Retinal pigment epithelial cell (primary cell): Measurements from ENCODE around the gene FMN1.
A peak's percentile ranks its signal among the peaks of the same experiment; 100 is the strongest.

Experiments
- DNase-seq: peaks from one replicate; pipeline ENCODE4 v3.0.0-alpha.2; 2010; ENCODE audit warnings: low read depth
- H3K4me3 ChIP-seq: 2 replicates; pipeline ENCODE4 v1.5.1; 2011; ENCODE audit warnings: mild to moderate bottlenecking, low read length, control low read depth, moderate library complexity
- TF ChIP-seq, protein P1 (sequence below): conservative IDR thresholded peaks from 2 replicates; pipeline ENCODE4 v1.5.1; 2011; ENCODE audit warnings: low read depth, low read length, control low read depth, inconsistent platforms

The FMN1 gene

DNA sequence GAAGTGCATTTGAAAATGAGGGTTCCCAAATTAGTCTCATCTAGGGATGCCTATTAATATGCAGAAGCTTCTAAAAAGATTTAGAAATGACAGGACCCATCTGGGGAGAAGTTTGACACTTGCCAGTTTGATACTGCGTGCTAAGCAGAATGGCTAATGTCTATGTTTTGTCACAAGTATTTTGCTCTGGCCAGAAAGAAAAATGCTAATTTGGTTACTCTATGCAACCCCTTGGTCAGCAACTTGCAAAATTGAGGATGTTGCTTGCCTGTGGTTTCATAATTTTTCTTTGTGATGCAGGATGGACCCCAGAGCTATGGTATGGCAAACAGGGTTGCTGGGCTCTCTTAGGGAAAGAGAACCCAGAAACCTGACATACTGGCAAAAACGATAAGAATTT lies 148.2 kb downstream of the FMN1 start:
- H3K4me3 ChIP-seq, result no peak overlapping the region
- DNase-seq, result no peak
- TF ChIP-seq, protein P1, sequence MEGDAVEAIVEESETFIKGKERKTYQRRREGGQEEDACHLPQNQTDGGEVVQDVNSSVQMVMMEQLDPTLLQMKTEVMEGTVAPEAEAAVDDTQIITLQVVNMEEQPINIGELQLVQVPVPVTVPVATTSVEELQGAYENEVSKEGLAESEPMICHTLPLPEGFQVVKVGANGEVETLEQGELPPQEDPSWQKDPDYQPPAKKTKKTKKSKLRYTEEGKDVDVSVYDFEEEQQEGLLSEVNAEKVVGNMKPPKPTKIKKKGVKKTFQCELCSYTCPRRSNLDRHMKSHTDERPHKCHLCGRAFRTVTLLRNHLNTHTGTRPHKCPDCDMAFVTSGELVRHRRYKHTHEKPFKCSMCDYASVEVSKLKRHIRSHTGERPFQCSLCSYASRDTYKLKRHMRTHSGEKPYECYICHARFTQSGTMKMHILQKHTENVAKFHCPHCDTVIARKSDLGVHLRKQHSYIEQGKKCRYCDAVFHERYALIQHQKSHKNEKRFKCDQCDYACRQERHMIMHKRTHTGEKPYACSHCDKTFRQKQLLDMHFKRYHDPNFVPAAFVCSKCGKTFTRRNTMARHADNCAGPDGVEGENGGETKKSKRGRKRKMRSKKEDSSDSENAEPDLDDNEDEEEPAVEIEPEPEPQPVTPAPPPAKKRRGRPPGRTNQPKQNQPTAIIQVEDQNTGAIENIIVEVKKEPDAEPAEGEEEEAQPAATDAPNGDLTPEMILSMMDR, result no peak

DNA sequence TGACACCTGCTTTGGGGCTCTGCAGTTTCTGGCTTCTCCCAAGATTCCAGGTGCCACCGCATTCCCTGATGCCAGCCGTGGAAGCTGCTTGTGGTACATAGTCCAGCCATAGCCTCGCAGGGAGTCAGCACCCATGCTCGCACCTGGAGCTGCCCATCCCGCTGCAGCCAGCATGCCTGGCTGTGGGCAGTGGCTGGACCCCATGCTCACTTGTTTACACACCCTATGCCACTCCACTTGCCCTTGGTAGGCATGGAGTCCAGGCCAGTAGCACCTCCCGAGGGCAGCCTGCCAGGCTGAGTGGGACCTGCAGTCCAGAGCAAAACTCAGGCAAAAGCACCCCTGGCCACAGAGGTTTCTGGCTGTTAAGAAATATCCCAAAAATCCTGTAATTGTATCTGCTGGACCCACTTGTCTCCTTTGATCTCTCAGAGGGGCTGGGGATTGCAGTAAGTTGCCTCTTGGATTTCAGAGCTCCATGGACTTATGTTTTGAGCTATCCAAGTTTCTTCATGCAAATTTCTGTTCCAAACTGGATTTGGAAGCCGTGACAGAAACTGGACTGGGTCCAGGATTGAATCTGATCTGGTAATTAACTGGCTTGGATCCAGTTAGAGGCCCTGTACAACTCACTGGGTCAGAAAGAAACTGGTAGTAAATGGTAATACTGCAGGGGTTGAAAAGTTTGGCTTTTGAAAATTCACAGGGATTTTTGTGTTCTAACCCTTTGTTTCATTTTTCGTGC lies 149.3 kb downstream of the FMN1 start:
- no peak overlapping the region for H3K4me3 ChIP-seq
- DNase-seq, result peak; percentile 59
- TF ChIP-seq, protein P1, result no peak

DNA sequence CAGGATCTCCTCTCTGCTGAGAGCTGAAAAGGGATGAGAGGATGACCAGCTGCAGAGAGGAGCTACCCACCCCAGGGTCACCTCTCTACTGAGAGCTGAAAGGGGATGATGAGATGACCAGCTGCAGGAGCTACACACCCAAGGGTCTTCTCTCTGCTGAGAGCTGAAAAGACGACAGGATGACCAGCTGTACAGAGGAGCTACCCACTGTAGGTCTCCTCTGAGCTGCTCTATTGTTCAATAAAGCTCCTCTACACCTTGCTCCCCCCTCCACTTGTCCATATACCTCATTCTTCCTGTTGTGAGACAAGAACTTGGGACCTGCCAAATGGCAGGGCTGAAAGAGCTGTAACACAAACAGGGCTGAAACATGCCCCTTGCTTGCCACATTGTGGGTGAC lies 149.9 kb downstream of the FMN1 start:
- TF ChIP-seq, protein P1, result no peak
- H3K4me3 ChIP-seq, result no peak overlapping the region
- no peak for DNase-seq

DNA sequence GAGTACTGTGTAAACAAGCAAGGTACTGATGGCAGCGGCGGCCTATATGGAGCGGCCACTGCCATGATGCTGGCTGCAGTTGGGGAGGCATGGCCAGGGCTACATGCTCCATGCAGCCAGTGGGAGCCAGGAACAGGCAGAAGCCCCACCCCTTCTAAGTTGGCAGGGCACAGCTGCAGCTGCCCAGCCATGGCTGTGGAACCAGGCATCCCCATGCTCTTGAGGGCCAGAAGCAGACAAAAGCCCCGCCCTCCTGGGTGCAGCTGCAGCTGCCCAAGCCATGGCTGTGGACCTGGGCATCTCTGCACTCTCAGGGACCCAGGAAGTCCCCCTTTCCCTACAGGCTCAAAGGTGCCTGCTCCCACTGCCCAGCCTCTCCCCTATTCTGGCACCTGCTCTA lies 150.9 kb downstream of the FMN1 start:
- TF ChIP-seq, protein P1, result no peak
- no peak overlapping the region for H3K4me3 ChIP-seq
- DNase-seq, result no peak

DNA sequence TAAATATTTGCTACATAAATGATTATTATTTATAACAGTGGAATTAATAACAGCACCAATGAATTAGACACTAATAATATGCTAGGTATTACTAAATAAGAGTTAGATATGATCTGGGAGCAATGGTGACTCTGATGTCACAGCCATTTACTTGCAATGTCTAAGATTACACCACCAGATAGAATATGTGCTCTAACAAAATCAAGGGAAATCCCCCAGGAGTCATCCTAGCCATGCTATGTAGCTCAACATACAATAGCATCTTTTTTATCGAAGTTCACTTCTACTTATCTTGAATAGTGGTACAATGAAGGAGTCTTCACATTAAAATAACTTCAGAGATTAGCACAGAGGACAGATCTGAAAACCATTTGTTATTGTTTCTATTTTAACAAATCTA lies 154.0 kb downstream of the FMN1 start:
- no peak for DNase-seq
- H3K4me3 ChIP-seq, result no peak overlapping the region
- TF ChIP-seq, protein P1, result no peak

DNA sequence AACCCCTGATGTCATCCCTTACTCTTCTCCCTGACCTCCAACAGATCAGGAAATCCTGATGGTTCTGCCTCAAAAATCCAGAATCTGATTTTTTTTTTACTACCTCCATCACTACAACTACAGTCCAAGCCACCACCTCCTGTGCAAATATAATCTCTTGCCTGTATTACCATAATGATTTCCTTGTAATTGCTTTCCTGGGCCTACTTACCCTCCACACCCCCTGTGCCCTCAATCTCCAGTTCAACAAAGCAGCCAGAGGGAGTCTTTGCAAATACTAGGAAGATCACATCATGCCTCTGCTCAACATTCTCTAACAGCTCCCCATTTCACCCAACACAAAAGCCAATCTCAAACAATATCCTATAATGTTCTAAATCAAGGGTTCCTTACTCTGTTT lies 159.9 kb downstream of the FMN1 start:
- DNase-seq, result no peak
- no peak overlapping the region for H3K4me3 ChIP-seq
- TF ChIP-seq, protein P1, result no peak

DNA sequence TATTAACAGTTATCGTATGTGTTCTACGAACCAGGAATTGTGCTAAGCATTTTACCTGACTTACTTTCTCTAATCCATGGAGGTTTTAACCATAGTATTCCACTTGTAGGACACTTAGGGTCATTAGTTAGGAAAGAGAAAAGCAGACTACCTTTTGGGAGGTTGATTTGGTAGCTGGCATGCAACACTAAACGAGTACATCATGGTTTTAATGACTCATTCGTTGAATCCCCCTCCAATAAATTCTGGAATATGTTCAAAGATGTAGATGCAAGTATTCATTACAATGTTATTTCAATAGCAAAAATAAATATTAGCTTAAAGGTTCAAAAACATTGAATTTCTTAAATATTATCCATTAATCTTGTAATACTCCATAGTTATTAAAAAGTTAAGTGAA lies 162.5 kb downstream of the FMN1 start:
- DNase-seq, result no peak
- TF ChIP-seq, protein P1, result no peak
- no peak overlapping the region for H3K4me3 ChIP-seq
